ENCODE measurements around the gene CD300E.

CD300E gene

GRCh38 chr17:74565126-74565525 lies 58.4 kb downstream of the CD300E start:
- no peak for DNase-seq (ENCODE audit: low spot score)

DNA sequence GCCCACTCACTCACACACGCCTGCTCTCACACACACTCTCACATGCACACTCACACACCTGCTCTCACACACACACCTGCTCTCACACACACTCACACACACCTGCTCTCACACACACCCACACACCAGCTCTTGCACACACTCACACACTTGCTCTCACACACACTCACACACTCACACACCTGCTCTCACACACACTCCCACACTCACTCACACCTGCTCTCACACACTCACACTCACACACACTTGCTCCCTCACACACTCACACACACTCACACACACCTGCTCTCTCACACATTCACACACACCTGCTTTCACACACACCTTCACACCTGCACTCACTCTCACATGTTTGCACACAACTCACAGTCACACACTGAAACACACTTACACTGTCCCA lies 60.2 kb downstream of the CD300E start:
- no peak for DNase-seq (ENCODE audit: low spot score)

GRCh38 chr17:74561586-74561985 lies 62.0 kb downstream of the CD300E start:
- no peak for DNase-seq (ENCODE audit: low spot score)

Measured in ecto neural progenitor cell (in vitro differentiated cells).